Stomach (tissue), 4 donors: Measurements from ENCODE around the gene TRERF1.

Source experiments
- CTCF ChIP-seq, 7 experiments: fragments of 450-650 bp in 4 of 7; fragments of 200-600 bp in 3 of 7; sonication (generic) in 3 of 7; IDR thresholded peaks; one replicate each; pipeline ENCODE4 v1.5.1; 2016 to 2019; ENCODE audit warnings: antibody characterized with exemption in 7 of 7, control low read depth in 2 of 7, mild to moderate bottlenecking in 1 of 7
- EP300 ChIP-seq: sonication (generic); formaldehyde crosslinking; IDR thresholded peaks from one replicate; pipeline ENCODE4 v1.6.1; 2017; ENCODE audit warnings: antibody characterized with exemption
- POLR2A ChIP-seq, 4 donors: fragments of 450-650 bp; IDR thresholded peaks; one replicate each; pipeline ENCODE4 v1.6.1; 2016; ENCODE audit warnings: antibody characterized with exemption in 4 of 4, control low read depth in 2 of 4, mild to moderate bottlenecking in 1 of 4, moderate library complexity in 1 of 4

- TF ChIP-seq CTCF (IDR thresholded peaks at IDR 0.05) (no peak), POLR2A (IDR thresholded peaks at IDR 0.05) (no peak), EP300 (no peak)
These were observed 171.6 kb downstream of the TRERF1 start for GRCh38 chr6:42279966-42280629.
